Subcutaneous abdominal adipose tissue (tissue), 5 donors: ENCODE results near the gene PAPSS1.
A peak's percentile ranks its signal among the peaks of the same experiment; 100 is the strongest.

ENCODE experiments used
- H3K27ac ChIP-seq: one replicate; pipeline ENCODE4 v1.7.0; 2013; ENCODE audit warnings: low read depth, mild to moderate bottlenecking, inconsistent platforms, low read length, moderate library complexity
- H3K27me3 ChIP-seq, 5 donors: one replicate each; pipeline ENCODE4 v1.7.0; 2013; ENCODE audit warnings: low read length in 5 of 5, inconsistent platforms in 1 of 5; ENCODE audit not compliant: control insufficient read depth in 5 of 5, insufficient read depth in 4 of 5
- H3K36me3 ChIP-seq, 5 donors: one replicate each; pipeline ENCODE4 v1.7.0; 2013; ENCODE audit warnings: low read length in 5 of 5; ENCODE audit not compliant: control insufficient read depth in 5 of 5, insufficient read depth in 5 of 5
- H3K4me1 ChIP-seq, 5 donors: one replicate each; pipeline ENCODE4 v1.7.0; 2013; ENCODE audit warnings: low read length in 5 of 5, mild to moderate bottlenecking in 3 of 5, moderate library complexity in 1 of 5; ENCODE audit not compliant: control insufficient read depth in 5 of 5, insufficient read depth in 5 of 5
- H3K4me3 ChIP-seq, 5 donors: one replicate each; pipeline ENCODE4 v1.7.0; 2013; ENCODE audit warnings: low read length in 5 of 5, low read depth in 1 of 5
- H3K9ac ChIP-seq, 5 donors: one replicate each; pipeline ENCODE4 v1.7.0; 2013; ENCODE audit warnings: low read length in 5 of 5, mild to moderate bottlenecking in 4 of 5, moderate library complexity in 3 of 5
- H3K9me3 ChIP-seq, 5 donors: one replicate each; pipeline ENCODE4 v1.7.0; 2013; ENCODE audit warnings: low read length in 5 of 5; ENCODE audit not compliant: control insufficient read depth in 5 of 5
- donor health status: healthy.
- donor health status: healthy.
- donor health status: healthy.
- donor health status: healthy.
- donor health status: healthy.

PAPSS1 gene

GRCh38 chr4:107719922-107720722, at the start of gene PAPSS1:
PAPSS1 (minus strand) TSS chr4:107720234; CDS start chr4:107720179, 55 bp downstream.
- Histone ChIP-seq H3K9ac (peak within 1 kb of the TSS; percentile 11 to 88 (median 85)), H3K4me3 (peak within 1 kb of the TSS; percentile 88 to 95 (median 90)), H3K4me1 (peaks cover 3 to 31% (median 23%) of the 10 kb centered on the region in 5 donors), H3K27me3 (no peaks in the 10 kb centered on the region), H3K9me3 (no peaks in the 10 kb centered on the region), H3K27ac (peak within 1 kb of the TSS; percentile 74), H3K36me3 (no peaks in the 10 kb centered on the region)

GRCh38 chr4:107760281-107760947, 40.4 kb upstream of the PAPSS1 start:
- H3K9ac ChIP-seq = no peak overlapping the region
- H3K9me3 ChIP-seq = no peaks in the 10 kb centered on the region
- no peak overlapping the region for H3K4me3 ChIP-seq
- no peaks in the 10 kb centered on the region for H3K27me3 ChIP-seq
- H3K36me3 ChIP-seq = no peaks in the 10 kb centered on the region
- H3K4me1 ChIP-seq = peaks cover 0 to 12% (median 6%) of the 10 kb centered on the region in 5 donors
- no peak overlapping the region for H3K27ac ChIP-seq

- no peak overlapping the region for H3K9ac ChIP-seq
- no peaks in the 10 kb centered on the region for H3K36me3 ChIP-seq
- H3K27ac ChIP-seq = no peak overlapping the region
Observed at GRCh38 chr4:107757864-107758476, 37.9 kb upstream of the PAPSS1 start.

GRCh38 chr4:107757283-107757682, 37.2 kb upstream of the PAPSS1 start:
- Histone ChIP-seq H3K4me1 (peaks cover 0 to 12% (median 6%) of the 10 kb centered on the region in 5 donors), H3K27ac (no peak overlapping the region), H3K9ac (no peak overlapping the region), H3K27me3 (no peaks in the 10 kb centered on the region), H3K9me3 (no peaks in the 10 kb centered on the region), H3K4me3 (no peak overlapping the region), H3K36me3 (no peaks in the 10 kb centered on the region)

More at GRCh38 chr4:107757864-107758476, 37.9 kb upstream of the PAPSS1 start:
- no peaks in the 10 kb centered on the region for H3K27me3 ChIP-seq
- no peak overlapping the region for H3K4me3 ChIP-seq
- H3K9me3 ChIP-seq = no peaks in the 10 kb centered on the region
- H3K4me1 ChIP-seq = peaks cover 0 to 12% (median 6%) of the 10 kb centered on the region in 5 donors

- Histone ChIP-seq H3K9me3 (no peaks in the 10 kb centered on the region), H3K4me1 (peaks cover 0 to 12% (median 6%) of the 10 kb centered on the region in 5 donors), H3K27ac (no peak overlapping the region), H3K27me3 (no peaks in the 10 kb centered on the region), H3K4me3 (no peak overlapping the region), H3K9ac (no peak overlapping the region), H3K36me3 (no peaks in the 10 kb centered on the region)
Observed at GRCh38 chr4:107755841-107756356, 35.9 kb upstream of the PAPSS1 start.

- Histone ChIP-seq H3K27me3 (no peaks in the 10 kb centered on the region), H3K9ac (no peak overlapping the region), H3K4me1 (peaks cover 0 to 9% (median 6%) of the 10 kb centered on the region in 5 donors), H3K9me3 (no peaks in the 10 kb centered on the region), H3K4me3 (no peak overlapping the region), H3K36me3 (no peaks in the 10 kb centered on the region), H3K27ac (no peak overlapping the region)
Observed at GRCh38 chr4:107751670-107752069, 31.6 kb upstream of the PAPSS1 start.

GRCh38 chr4:107747748-107748486, 27.9 kb upstream of the PAPSS1 start:
- Histone ChIP-seq H3K36me3 (no peaks in the 10 kb centered on the region), H3K27me3 (no peaks in the 10 kb centered on the region), H3K9ac (no peak overlapping the region), H3K4me1 (peaks cover 0 to under 1% (median 0%) of the 10 kb centered on the region in 5 donors), H3K9me3 (peaks cover 0 to 3% (median 0%) of the 10 kb centered on the region in 5 donors), H3K4me3 (no peak overlapping the region), H3K27ac (no peak overlapping the region)

GRCh38 chr4:107746161-107746560, 26.1 kb upstream of the PAPSS1 start:
- no peaks in the 10 kb centered on the region for H3K36me3 ChIP-seq
- no peak overlapping the region for H3K4me3 ChIP-seq
- H3K27me3 ChIP-seq = no peaks in the 10 kb centered on the region
- H3K9me3 ChIP-seq = peaks cover 0 to 3% (median 0%) of the 10 kb centered on the region in 5 donors
- no peak overlapping the region for H3K9ac ChIP-seq
- no peak overlapping the region for H3K27ac ChIP-seq
- peaks cover 0 to 8% (median 4%) of the 10 kb centered on the region in 5 donors for H3K4me1 ChIP-seq

GRCh38 chr4:107744532-107744931, 24.5 kb upstream of the PAPSS1 start:
- Histone ChIP-seq H3K9ac (no peak overlapping the region), H3K9me3 (peaks cover 0 to 3% (median 0%) of the 10 kb centered on the region in 5 donors), H3K4me3 (no peak overlapping the region), H3K27me3 (no peaks in the 10 kb centered on the region), H3K27ac (no peak overlapping the region), H3K36me3 (no peaks in the 10 kb centered on the region), H3K4me1 (peaks cover 0 to 13% (median 9%) of the 10 kb centered on the region in 5 donors)
